ENCODE measurements around the gene HS6ST3.
"Not testable (repeated sequence)": the region's sequence is repeated elsewhere in the genome, so short reads cannot be mapped to it uniquely, and the experiment has no call there.

HS6ST3 gene

DNA sequence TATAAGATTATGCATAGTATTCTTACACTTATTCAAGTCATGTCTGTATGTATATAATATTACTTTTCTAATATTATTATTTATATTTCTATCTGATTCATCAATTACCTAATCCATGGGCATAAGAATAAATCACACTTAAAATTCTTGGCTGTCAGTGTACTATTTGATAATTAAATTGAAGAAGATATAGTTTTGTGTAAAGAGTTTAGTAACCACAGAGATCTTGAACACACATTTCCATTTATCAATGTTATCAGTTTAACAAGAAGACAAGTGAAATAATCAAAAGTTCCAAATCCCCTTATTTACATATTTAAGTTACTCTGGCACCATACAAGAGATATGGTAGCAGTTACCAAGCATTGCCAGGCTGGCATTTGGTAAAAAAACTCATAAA lies 659.9 kb downstream of the HS6ST3 start:
- no peak for DNase-seq

DNA sequence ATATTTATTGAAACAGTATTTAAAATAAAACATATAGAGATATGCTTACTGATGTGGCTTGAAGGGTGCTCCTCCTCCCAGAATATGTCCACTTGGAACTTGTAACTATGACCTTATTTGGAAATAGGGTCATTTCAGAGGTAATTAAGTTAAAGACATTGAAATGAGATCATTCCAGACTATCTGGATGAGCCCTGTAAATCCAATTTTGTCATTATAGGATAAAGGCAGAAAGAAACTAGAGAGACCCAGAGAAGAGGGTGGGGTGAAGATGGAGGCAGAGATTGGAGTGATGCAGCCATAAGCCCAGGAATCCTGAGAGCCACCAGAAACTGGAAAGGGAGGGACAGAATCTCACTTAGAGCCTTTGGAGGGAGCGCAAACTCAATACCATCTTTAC lies 661.2 kb downstream of the HS6ST3 start:
- no peak for DNase-seq

DNA sequence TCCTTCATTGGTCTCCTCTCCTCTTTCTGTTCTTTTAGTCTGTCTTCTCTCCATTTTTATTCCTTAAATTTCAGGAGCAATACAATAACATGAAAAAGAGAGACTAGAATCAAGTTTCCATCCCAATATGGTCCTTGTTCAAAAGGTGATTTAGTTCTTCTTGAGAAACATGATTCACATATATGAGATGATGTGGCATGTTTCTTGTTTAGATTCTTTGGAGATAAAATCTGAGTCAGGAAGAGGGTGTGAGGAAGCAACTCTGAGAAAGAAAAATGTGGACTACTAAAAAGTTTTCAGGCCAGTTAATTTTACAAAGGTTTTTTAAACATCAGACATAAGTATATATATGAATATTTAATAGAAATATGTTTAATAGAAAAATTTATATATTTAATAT lies 673.0 kb downstream of the HS6ST3 start:
- DNase-seq, result no peak

DNA sequence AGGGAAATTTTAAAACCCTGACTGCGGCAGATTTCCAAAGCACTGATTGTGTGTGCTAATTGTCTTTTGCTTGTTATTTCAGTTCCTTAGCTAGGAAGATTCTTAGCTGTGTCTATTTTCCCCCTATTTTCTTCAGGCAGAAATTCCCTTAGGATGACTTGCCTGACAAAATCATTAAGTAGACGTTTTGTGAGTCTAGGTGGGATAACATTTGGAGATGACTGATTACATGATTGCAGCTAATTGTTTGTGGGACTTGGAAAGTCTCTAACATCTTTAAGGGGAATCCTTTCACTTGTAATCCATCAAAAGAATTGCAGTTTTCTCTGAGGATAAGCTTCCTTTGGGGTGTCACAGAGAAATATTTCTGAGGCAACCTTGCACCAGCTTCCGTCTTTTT lies 676.4 kb downstream of the HS6ST3 start:
- DNase-seq, result no peak

DNA sequence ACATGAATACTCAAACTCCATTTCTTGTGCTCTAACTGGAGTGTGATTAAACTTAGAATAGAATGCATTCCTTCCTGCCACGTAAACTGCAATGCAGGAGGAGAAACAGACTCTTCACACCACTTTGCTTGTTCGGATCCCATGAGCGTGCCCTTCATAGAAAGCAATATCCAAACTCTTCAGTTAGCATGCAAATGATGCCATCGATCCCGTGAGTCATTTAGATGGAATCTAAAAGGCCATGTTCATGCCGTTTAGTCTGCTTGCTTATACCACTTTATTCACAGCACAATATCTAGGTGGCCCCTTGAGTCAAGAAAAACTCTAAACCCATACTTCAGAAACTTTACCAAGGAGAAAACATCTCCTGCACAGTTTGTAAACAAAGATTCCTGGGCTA lies 678.6 kb downstream of the HS6ST3 start:
- no peak for DNase-seq

DNA sequence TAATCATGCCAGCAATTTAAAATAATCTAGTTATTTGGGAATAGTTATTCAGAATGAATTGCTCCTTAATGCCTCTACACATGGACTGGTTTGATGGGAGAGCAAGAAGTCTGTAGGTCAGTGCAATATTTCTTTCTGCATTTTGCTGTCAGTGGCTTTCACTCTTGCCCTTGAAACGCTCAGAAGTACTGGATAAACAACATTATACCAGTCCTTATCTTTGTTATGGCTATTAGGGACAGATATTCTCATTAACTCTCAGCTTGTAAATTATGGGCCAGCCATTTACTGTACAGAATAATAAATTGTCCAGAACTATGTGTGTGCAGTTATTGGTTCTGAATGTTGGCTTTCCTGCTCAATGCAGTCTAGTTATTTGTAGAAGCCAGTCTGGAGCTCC lies 680.0 kb downstream of the HS6ST3 start:
- no peak for DNase-seq

DNA sequence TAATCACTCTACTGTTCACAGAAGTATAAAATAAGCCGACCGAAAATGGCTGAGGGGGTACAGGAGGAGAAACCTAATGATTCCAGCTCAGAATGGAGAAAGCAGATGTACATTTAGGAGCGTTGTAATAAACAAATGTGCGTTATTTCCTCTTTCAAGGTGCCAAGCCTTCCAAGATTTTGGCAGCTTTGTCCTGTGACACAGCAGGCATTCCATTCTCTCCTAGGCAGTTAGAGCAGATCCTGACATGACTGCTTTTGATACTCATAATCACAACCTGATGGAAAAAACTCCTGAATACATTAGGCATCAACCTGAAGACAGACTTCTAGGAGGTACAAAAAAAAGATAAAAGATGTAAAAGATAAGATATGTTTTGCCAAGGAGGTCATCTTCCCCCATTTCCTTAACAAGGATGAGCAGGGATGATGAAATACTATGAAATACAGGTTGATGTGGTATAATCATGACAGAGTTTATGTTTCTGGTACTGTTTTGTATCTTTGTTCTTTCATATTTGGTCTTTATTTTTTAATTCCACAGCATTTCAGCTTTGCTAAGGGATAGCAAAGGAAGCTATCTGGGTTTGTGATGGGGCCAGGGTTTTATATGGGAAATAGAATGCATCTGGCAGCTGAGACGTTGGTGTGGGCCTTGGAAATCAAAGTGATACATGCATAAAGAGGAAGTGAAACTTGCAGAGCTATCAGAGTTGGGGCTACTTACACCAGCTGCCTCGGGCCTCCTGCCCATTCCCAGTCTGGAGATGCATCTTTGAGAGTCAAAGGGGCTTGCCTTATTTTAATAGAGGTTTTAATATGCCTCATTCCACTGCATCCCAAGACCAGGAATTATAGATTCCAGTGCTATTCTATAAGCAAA lies 681.8 kb downstream of the HS6ST3 start:
- DNase-seq, result peak; percentile 1

DNA sequence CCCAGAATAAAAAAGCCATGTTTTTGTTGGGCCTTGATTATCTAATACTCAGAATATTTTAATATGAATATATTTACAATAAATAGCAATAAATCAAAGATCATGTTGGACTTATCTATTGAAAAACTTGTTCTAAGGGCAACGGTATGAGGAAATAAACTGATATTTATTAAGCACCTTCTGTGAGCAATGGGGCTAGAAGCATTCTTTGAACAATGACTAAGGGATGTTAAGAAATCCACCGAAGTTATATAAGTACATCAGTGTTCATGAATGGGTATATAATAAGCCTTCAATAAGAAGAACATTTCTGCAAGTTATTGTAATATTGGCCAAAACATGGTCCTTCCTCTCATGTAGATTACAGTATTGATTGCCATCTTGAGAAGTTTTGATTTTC lies 682.5 kb downstream of the HS6ST3 start:
- DNase-seq, result no peak

DNA sequence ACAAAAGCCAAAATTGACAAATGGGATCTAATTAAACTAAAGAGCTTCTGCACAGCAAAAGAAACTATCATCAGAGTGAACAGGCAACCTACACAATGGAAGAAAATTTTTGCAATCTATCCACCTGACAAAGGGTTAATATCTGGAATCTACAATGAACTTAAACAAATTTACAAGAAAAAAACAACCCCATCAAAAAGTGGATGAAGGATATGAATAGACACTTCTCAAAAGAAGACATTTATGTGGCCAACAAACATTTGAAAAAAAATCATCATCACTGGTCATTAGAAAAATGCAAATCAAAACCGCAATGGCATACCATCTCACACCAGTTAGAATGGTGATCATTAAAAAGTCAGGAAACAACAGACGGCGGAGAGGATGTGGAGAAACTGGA lies 688.4 kb downstream of the HS6ST3 start:
- DNase-seq, result not testable (repeated sequence)

DNA sequence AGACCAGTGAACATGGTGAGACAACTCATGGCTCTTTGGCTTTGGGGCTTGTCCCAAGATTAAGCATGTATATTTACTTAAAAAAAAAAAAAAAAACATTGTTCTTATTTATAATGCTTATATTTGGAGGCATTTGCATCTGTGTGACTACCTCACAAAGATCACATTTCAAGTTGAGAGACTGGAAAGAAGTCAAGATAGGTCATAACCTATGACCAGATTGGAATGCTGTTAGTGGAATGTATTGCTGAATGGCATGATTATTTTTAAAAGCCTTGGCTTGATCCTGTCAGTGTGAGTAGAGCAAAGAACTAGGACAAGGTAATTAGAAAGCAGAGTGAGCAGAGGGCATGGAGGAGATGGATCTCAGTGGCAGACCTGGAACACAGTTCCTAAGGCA lies 689.8 kb downstream of the HS6ST3 start:
- DNase-seq, result no peak

DNA sequence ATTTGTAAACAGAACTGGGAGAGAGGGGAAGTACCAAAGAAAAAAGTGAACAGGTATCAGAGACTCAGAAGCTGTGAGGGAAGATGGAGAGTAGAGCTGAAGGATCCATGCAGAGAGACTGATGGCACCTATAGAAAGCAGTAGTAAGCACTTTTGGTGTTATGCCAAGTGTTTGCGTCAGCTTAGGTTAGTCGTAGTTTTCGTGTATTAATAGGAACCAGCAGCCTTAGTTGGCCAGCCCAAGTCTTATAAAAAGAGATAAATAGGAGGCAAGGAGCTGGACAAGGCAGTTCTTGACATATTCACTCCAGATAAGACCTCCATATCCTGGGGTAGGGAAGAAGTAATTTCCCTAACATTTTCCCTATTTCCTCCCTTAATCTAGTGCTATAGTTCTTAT lies 690.2 kb downstream of the HS6ST3 start:
- DNase-seq, result no peak

DNA sequence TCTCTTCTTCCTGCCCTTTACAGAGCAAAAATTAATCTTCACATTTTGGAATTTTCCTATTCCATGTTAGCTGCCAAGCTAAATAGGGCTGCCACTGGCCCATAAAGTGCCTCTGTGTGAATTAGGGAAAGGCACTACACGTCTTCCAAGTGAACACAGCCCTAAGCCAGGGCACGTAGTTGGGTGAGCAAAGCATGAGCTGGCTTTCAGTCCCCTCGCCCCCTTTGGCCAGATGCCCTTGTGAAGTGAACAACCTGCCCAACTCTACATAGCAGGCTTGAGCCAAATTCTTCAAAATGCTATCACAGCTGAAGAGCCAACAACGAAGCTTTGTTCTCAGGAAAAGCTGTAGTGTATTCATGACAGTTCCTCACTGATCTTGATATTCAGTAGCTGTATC lies 691.2 kb downstream of the HS6ST3 start:
- no peak for DNase-seq

DNA sequence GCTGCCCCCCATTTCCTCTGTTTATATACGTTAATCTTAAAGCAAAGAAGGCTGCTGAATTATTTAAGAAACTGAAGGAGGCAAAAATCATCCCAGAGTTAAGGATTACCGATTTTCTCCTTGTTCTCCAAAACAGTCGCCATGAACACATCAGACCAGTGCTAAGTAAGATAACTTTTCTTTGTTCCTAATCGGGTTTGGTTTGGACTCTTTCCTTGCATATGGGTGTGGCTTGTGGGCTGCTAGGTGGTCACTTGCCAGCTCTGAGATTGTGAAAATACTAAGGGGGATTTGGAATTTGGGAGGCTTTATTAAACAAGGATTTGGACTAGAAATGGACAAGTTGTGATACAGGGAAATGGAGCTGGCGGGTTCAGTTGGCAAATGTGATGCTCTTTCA lies 692.3 kb downstream of the HS6ST3 start:
- DNase-seq, result no peak

DNA sequence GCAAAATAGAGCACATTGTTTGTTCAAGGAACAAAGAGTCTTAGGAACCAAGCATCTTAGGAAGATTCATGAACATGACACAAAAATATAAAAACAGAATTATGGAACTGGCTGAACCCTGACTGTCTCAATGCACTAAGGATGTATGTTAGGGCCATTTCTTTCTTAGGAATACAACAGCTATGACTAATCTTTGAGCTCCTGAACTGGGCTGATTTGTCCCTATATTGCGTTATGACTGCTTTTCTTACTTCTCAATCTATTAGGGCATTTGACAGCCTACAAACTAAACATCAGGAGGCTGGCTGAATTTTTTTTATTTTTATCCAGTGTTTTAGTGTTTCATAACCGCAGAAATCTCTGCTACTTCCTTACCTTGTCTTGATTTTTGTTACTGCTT lies 693.1 kb downstream of the HS6ST3 start:
- no peak for DNase-seq

DNA sequence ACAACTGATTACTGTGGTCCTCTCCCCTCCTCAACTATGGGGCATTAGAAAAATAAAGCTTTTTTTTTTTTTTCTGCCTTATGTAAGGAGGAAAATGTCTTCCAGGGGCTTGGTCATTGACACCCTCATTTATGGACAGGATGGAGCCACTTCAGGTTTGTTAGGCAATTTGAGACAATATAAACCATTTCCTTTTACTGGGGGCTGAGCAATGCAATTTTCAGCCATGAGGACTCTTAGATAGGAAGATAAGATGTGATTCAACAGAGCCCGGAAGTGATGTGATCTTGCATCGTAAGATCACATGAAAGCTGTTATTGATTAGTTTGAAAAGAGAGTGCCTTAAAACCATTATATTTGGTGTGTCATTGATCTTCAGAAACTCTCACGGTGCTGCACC lies 693.6 kb downstream of the HS6ST3 start:
- DNase-seq, result no peak

DNA sequence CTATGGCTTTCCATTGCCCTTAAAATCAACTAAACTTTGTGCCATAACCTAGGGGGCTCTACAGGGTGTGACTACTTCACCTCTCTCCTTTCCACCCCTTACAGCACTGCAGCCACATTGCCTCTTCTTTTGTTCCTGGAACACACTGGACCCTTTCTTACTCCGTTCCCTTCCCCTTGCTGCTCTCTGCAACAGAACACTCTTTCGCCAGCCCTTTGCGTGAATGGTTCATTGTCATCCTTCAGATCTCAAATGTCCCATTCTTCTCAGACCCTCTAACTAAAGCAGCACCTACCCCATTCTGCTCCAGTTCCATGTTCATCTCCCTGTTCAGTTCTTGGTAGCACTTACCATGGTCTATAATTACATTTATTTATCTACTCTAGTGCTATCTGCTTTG lies 696.1 kb downstream of the HS6ST3 start:
- no peak for DNase-seq

DNA sequence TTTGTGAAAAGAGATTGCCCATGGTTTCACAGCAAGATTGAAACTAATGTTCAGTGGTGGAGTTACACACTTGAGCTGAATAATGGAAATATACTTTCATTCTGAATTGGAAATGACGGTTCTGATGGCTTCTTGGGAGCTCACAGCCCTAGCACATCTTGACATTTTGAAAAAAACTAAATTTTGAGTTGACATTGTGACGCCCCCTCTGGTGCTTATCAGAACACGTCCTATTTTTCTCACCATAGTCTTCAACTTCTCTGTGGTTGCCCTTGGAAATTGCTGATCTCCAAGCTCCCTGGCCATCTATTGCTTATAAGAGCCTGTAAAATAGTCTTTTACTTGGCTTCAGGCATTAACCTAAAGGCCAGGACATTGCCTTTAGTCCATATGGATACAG lies 702.3 kb downstream of the HS6ST3 start:
- DNase-seq, result no peak

DNA sequence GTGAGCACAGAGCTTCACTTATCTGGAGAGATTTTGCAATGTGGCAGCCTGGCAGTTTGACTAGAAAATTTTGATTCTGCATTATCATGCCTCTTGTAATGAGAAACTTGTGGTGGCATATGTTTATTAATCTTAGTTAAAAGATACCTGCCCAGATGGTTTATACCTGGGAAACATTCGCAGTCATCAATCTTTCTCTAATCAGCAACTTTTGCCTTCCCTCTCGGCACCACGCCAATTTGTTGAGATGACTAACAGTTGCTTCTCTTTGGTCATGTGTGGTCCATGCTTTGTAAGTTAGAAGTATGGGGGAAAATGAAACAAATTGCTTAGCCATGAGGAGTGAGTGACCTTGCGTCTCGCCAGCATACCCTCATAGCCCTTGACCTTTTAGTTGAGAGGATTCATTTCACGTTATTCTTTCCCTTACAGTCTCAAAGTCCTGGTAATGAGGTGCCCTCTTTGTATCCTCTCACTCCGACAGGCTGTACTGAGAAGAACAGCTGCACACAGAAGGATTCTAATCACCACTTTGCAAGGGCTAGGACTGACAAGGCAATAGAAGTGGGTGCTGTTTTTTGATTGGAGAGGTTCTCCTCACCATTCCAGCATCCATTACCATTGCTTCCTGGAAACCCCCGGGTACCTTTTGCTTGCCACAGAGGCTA lies 703.0 kb downstream of the HS6ST3 start:
- DNase-seq, result no peak

DNA sequence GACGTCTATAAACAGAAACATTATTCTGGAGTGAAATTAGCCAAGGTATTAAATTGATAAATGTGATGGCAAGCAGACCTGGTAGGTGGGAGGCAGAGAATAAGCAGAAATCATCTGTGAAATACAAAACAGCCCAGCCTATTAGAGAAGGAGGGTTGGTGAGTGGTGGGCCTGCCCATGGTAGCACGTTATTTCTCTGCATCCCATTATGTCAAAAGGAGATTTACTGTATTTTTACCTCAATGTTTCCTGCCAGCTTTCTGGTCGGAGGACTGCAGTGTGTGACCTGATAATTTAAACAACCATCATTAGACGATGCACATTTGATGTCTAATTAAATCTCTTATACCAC lies 703.5 kb downstream of the HS6ST3 start:
- no peak for DNase-seq

DNA sequence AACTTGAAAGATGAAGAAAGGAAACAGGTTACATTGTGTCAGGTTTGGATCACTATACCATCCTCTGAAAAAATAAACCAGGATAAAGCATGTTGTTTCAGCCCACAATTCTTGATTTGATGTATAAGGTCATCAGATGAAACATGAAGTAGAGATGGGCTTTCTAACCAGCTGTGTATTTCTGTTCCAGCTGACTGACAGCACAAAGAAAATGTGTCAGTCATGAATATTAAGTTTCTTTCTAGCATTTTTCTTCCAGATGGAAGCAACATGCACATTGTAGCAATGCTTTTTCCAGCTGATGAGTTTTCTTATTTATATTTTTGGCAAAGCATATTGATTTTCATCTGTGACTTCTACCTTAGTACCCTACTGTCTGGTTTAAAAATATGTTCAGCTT lies 704.8 kb downstream of the HS6ST3 start:
- DNase-seq, result no peak

DNA sequence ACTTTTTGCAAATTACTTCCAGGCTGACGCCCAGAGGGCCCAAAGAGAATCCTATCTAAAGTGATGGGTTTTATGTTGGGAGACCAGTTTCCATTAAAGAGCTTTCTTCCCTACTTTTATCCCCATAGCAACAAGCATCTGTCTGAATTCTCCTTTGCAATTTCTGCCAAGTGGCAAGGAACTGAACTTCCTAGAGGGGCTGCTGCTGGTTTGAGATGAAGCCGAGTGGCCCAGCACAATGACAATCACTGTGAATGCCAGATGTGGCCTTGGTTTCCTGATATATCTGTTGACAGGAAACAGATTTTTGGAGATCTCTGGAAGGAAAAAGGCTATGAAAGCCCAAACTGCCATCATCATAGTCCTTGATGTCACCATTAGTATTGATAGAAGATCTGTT lies 705.8 kb downstream of the HS6ST3 start:
- no peak for DNase-seq

DNA sequence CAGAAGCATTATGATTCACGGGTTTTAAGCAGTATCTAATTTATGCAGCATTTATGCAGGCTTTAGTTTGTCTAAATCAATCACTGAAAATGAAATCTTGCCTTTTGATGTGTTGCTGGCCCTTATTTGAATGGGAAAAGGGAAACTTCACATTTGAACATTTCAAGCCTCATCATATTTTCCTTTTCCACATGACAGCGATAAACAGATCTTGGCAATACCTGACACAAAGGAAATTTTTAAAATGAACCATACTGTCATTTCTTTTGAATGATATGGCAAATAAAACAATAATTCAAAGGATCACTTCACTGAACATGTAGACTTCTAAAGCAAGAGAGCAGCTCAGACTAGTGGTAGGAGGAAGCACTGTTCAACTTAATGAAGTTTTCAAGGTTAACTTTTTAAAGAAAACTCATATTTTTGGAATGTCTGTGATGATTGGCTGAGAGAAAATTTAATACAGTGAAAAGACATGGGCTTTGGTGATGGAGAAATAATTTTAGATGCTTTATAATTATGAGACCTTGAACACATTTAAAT lies 706.3 kb downstream of the HS6ST3 start:
- DNase-seq, result no peak

DNA sequence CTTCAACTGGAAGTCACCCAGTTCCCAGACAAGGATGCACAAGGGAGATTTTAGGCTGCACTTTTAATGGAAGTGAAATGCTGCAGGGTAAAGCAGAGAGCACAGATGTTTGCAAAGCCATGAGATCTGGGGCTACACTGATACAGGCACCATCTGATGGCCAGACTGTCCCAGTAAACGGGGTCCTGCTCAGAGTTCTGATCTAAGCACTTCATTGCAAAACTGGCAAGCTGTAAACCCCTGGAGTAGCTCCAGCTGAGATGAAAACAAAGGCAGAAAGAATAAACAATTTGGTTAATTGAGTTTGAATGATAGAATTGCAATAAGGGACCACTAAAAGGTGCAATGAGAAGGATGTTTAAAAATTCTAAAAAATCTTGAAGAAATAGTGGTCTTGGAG lies 707.2 kb downstream of the HS6ST3 start:
- no peak for DNase-seq

DNA sequence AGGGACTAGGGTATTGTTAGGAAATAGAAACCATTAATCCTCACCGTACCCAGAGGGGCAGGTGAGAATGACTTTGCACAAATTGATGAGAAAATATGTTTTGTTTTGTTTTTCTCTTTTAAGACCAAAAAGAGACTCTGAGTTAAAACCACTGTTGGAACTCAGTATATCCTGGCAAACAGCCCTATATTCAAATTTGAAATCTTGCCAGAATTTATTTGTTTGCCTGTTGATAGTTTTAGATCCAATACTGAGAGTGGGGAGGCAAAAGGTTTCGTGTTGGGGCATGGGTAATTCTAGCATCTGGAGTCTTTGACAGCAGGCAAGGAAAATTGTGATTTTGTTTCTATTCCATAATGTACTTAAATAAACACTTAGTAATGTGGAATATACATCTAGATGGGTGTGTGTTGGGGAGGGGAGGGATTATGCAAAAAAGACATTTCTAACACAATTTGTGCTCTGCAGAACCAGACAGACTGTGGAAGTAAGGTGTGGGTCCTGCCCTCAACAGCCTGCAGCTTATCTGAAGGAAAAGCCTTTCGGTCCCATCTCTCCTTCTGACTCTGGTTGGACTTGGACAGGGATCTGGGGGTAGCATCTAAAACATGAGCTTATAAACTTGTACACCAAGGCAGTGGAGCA lies 713.7 kb downstream of the HS6ST3 start:
- DNase-seq, result no peak
